NOMO-1 (cell line): ENCODE measurements around the gene UBR4.

Source experiments
- DNase-seq, 2 experiments: peaks; one replicate each; lab custom pipeline; 2025; ENCODE audit not compliant: unreplicated experiment in 2 of 2; lab: John Stamatoyannopoulos, UW

UBR4 gene

DNA sequence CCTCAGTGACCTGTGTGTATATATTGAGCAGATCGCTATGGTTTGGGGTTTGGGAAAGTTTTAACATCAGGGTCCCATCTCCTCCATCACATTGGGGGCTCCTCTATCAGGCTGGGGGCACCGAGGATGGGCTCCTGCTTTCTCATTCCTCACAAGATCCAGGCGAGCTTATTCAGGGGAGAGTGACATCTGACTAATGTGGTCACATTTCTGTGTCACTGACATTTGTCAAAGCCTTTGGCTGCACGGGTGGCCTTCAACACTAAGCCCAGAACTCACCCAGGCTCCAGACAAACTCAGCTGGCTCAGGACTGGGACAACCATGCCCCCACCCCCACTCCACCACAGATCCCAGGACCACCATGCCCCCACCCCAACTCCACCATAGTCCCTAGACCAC, 150.3 kb downstream of the UBR4 start:
- DNase-seq: no peak

- no peak for DNase-seq
Observed at GRCh38 chr1:19058476-19058797, 151.6 kb downstream of the UBR4 start.

DNA sequence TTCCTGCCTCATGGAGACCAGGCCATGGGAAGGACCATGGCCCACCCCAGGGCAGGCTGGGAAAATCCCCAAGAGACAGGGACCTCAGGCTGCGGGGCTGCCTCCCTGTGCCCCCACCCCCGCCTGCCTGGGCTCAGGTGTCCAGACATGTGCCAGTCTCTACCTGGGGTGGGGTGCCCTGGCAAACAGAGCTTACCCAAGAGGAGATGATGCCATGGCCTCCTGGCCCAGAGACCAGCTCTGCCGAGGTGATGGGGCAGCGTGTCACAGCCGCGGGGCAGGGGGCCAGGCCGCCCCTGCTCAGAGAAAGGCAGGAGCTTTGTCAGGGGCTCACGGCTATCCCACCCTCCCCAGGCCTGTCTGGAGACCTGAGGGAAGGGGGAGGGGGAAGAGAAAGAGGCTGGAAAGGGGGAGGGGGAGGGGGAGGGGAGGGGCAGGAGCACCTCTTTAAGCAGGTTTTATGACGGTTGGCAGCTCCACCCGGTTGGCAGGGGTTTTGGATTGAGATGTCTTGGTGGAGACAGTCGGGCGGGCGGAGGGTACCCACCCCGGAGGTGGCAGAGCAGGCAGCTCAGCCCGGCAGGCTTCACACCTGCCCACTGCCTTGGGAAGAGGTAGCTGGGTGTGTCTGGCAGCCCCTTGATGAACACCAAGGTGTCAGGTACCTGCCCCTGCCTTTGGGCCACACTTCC, 152.1 kb downstream of the UBR4 start:
- DNase-seq: no peak

- no peak for DNase-seq
Observed at GRCh38 chr1:19057182-19057779, 152.8 kb downstream of the UBR4 start.

DNA sequence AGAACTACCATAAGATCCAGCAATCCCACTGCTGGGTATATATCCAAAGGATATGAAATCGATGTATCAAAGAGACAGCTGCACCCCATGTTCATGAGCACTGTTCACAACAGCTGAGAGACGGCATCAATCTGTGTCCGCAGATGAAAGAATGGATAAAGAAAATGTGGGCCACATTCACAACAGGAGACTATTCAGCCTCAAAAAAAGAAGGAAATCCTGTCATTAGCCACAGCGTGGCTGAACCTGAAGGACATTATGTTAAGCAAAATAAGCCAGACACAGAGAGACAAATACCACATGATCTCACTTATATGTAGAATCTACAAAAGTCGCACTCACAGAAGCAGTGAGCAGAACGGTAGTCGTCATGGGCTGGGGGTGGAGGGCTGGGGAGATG, 154.4 kb downstream of the UBR4 start:
- DNase-seq: no peak

GRCh38 chr1:19055001-19055400, 155.1 kb downstream of the UBR4 start:
- DNase-seq: no peak

DNA sequence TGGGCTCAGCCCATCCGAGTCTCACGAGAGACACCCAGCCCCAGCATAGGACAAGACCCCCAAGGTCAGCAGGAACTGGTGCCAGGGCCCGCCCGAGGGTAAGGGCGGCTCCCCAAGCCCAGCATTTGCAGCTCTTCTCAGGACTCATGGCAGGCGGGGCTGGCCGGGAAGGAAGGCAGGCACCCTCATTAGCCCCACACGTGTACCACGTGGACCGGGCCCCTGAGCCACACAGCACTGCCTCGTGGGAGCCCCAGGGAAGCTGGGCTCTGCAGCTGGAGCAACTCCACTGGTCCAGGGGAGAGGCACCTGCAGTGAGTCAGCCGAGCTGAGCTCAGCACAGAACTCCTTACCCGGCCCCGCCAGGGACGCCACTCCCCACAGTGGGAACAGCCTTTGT, 155.8 kb downstream of the UBR4 start:
- no peak for DNase-seq

DNA sequence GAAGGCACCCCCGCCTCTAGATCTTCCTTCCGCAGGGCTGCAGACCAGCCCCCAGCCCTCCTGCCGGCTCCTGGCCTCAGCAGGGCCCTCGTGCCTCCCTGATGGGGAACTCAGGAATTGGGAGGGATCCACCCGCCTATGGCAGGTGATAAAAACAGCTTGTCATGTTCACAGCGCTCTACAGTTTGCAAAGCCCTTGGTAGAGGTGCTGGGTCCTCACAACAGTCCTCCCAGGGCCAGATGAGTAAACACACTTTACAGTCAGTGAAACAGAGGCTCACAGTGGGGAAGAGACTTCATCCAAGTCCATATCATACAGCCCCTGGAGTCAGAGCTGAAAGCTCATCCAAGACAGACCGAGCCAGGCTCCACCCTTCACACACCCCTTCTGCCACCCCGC, 156.6 kb downstream of the UBR4 start:
- no peak for DNase-seq

GRCh38 chr1:19049798-19050197, 160.3 kb downstream of the UBR4 start:
- DNase-seq: no peak

GRCh38 chr1:19049128-19049768, 160.8 kb downstream of the UBR4 start:
- no peak for DNase-seq

DNA sequence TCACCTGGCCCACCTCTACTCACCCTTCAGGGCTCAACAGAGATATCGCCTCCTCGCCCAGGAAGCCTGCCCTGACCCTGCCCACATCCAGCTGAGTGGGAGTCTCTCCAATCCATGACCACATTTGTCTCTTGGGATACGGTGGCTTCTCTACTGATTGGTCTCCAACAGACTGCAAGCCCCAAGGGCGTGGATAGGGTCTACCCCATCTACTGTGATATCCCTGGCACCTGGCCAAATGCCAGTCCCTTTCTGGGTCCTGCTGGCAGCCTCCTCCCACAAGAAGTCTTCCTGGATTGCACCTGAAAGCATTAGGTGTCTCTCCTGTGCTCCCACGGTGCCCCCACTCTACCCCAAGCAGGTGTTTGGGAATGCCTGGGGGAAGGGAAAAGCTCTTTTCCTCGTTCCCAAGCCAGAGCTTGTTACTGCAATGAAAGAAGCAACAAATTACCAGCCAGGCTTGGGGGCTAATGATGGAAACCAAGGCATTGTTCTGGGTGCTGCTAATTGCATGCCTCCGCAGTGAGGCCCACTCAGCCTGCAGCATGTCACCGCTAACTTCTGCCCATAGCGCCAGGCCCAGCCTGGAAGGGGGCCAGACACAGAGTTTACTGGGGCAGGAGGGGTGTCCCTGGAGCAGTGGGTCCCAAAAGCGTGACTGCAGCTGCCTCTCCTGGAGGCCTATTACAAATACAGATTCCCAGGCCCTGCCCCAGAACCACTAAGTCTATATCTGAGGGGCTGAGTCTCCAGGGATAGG, 162.9 kb downstream of the UBR4 start:
- DNase-seq: no peak

DNA sequence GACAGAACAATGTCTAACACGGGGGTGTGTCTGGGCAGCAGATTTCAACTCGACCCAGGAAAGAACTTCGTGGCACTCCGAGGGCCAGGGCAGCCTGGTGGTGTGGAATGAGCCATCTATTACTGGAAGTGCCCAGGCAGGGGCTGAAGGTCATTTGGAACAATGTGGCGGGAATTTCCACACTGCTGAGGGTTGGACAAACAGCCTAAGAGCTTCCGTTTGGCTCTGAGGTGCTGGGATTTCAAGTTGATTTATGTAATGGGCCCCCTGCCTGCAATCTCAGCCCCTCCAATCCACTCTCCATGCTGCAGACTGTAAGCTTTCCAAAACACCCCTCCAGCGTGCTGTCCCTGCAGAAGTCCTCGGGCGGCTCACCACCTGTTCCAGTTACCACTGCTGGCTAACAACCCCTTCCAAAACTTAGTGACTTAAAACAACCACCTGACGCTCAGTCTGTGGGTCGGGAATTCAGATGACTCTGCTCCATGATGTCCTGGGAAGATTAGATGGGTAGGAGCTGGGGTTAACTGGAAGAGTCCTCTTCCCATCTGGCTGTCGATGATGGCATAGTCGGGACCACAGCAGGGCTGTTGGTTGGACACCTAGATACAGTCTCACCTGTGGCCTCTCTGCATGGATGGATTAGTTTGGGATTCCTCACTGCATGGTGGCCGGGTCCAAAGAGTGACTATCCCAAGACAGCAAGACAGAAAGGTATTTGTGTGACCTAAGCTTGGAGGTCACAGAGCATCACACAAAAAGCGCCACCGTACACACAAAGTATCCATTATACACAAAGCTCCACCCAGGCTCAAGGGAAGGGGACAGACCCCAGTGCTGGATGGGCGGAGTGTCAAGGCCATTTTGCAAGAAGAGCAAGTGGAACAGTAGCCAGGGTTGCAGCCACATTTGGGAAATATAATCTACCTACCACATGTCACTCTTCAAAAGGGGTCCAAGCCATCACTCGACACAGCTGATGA, 163.9 kb downstream of the UBR4 start:
- no peak for DNase-seq

DNA sequence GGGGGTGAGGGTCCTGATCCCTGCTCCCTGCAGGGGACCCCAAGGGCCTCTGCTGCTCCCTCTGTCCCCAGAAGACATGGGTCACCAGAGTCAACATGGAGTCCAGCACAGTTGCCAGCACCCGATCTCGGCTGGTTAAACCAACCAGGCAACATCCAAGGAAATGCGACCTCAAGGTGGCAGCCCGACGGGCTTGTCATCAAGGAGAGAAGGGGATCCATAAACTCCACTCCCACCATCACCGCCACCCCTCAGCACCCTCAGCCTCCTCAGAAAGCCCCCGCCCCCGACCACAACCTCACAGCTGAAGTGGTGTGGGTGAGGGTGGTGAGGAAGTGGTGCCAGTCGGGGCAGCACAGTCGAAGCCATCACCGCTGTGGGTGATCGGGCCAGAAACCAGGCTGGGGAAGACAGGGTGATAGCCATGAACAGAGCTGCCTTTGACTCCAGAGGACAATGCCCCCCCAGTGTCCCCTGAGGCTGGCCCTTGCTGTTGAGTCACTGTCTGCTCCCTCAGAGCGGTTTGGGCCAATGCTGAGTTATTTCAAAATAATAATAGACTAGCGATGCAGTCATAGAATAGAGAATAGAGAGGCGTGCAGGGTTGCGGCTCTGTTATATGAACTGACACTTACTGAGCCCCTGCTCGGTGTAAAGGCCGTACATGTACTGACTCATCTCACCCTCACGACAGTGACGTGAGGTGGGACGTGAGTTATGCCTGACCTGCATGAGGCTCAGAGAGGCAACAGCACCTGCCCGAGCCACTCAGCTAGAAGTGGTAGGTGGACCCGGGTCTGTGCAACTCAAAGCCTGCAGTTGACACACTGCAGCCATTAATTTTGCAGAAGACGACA, 164.9 kb downstream of the UBR4 start:
- no peak for DNase-seq

- DNase-seq: no peak
Observed at GRCh38 chr1:19044471-19044870, 165.6 kb downstream of the UBR4 start.

DNA sequence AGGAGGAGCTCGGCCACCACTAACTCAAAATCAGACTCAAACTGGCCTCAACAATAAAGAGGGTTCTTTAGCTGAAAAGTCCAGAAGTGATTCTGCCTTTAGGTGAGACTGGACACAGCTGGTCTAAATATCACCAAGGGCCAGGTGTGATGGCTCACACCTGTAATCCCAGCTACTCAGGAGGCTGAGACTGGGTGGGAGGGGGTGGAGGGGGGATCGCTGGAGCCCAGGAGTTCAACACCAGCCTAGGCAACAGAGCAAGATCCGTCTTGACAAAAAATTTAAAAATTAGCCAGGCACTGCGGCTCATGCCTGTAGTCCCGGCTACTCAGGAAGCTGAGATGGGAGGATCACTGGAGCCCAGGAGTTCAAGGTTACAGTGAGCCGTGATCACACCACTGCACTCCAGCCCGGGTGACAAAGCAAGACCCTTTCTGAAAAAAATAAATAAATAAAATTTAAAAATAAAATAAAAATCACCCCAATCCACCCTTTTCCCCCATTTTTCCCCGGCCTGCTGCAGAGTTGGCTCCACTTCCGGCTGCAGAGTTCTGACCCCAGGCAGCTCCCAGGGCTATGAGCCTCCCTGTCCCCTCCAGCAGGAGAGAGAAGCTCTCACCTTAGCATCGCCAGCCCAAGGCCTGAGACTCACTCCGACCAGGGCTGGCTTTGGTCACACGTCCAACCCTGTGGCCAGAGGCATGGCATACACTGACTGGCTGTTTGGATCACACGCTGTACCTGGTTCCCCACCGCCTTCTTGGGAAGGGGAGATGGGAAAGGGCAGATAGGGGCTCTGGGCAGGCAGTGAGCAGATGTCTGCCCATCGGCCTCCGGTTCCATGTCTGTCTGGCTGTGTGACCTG, 166.3 kb downstream of the UBR4 start:
- no peak for DNase-seq

GRCh38 chr1:19042675-19043578, 167.1 kb downstream of the UBR4 start:
- no peak for DNase-seq

DNA sequence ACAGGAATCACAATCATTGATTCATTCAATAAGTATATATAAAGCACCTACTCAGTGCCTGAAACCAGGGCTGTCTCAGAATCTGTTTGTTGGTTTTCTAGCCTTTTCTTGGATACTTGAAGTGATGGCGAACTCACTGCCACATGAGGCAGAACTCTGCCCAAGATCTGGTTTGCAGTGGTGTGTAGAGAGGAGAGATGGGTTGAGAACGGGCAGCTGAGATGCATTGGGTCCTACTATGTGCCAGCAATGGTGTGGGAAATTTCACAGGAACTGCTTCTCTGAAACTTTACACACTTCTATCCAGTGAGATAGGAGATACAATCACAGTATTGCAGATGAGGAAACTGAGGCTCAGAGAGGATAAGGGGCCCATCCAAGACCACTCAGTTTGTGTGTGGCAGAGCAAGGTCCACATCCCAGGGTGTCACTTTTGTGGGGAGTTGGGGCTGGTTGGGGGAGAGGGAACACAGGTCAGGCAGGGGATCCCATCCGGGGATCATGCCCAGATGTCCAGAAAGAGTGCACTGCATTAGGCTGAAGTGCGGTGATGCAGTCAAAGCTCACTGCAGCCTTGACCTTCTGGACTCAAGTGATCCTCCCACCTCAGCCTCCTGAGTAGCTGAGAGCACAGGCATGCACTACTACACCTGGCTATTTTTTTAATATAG, 169.9 kb downstream of the UBR4 start:
- DNase-seq: no peak
